WTC11 (cell line): ENCODE measurements around the gene EEF2K. TPM values are rescaled to one million over a fixed set of nuclear protein-coding genes. Genes with fewer than 3 reads are reported as not detected.
"Not testable (repeated sequence)": the region's sequence is repeated elsewhere in the genome, so short reads cannot be mapped to it uniquely, and the experiment has no call there.

Source experiments
- ATAC-seq: fragments of 200-7000 bp; cut with Tn5 transposase; 2 replicates; pipeline ENCODE4 v1.10.0; 2021; ENCODE audit warnings: mild to moderate bottlenecking, moderate library complexity
- CTCF ChIA-PET: fragments of 300-600 bp; sonication (Branson Sonifier 250); formaldehyde crosslinking; loops from one replicate; lab custom pipeline; 2021; ENCODE audit warnings: antibody characterized with exemption; lab: Charles Lee
- POLR2A ChIA-PET: fragments of 350-600 bp; sonication (Branson Sonifier 250); formaldehyde crosslinking; loops from one replicate; lab custom pipeline; 2021; ENCODE audit warnings: antibody characterized with exemption; lab: Charles Lee
- DNase-seq: peaks from one replicate; pipeline ENCODE4 v3.0.0; 2021; ENCODE audit warnings: low spot score
- H3K27ac Mint-ChIP-seq: 2 replicates; pipeline ENCODE4 v1.8.0; 2021; ENCODE audit warnings: mixed read lengths
- H3K27me3 Mint-ChIP-seq: 2 replicates; pipeline ENCODE4 v1.8.0; 2021; ENCODE audit warnings: low read depth, mild to moderate bottlenecking, moderate library complexity, mixed read lengths
- H3K36me3 Mint-ChIP-seq: 2 replicates; pipeline ENCODE4 v1.8.0; 2021; ENCODE audit warnings: mixed read lengths
- H3K4me1 Mint-ChIP-seq: 2 replicates; pipeline ENCODE4 v1.8.0; 2022; ENCODE audit warnings: mixed read lengths
- H3K4me3 Mint-ChIP-seq: 2 replicates; pipeline ENCODE4 v1.8.0; 2021; ENCODE audit warnings: mild to moderate bottlenecking, moderate library complexity, mixed read lengths
- H3K9me3 Mint-ChIP-seq: 2 replicates; pipeline ENCODE4 v1.8.0; 2021; ENCODE audit warnings: mixed read lengths
- FOXJ3 ChIP-seq: sonication (generic); formaldehyde crosslinking; IDR thresholded peaks from 2 replicates; pipeline ENCODE4 v1.9.0; 2021; ENCODE audit warnings: missing genetic modification reagents, mild to moderate bottlenecking, borderline replicate concordance
- MYBL2 ChIP-seq: sonication (generic); formaldehyde crosslinking; IDR thresholded peaks from 2 replicates; pipeline ENCODE4 v1.8.1; 2023; ENCODE audit warnings: mild to moderate bottlenecking, moderate library complexity, missing genetic modification reagents
- NFATC4 ChIP-seq: fragments of 250-450 bp; sonication (Bioruptor Pico); IDR thresholded peaks from 2 replicates; pipeline ENCODE4 v1.9.0; 2021; ENCODE audit warnings: mild to moderate bottlenecking
- RORB ChIP-seq: fragments of 250-450 bp; sonication (Bioruptor Pico); IDR thresholded peaks from 2 replicates; pipeline ENCODE4 v1.9.0; 2021; ENCODE audit warnings: mild to moderate bottlenecking
- SMAD3 ChIP-seq: sonication (generic); formaldehyde crosslinking; IDR thresholded peaks from 2 replicates; pipeline ENCODE4 v1.8.0; 2022; ENCODE audit warnings: missing genetic modification reagents, mild to moderate bottlenecking, borderline replicate concordance
- TEAD4 ChIP-seq: sonication (generic); formaldehyde crosslinking; IDR thresholded peaks from 2 replicates; pipeline ENCODE4 v1.8.0; 2022; ENCODE audit warnings: mild to moderate bottlenecking, missing genetic modification reagents
- TP53 ChIP-seq: sonication (generic); formaldehyde crosslinking; IDR thresholded peaks from 2 replicates; pipeline ENCODE4 v1.8.1; 2023; ENCODE audit warnings: mild to moderate bottlenecking, missing genetic modification reagents
- ZNF232 ChIP-seq: sonication (generic); formaldehyde crosslinking; IDR thresholded peaks from 2 replicates; pipeline ENCODE4 v1.8.0; 2022; ENCODE audit warnings: mild to moderate bottlenecking, missing genetic modification reagents
- ZNF396 ChIP-seq: fragments of 250-450 bp; sonication (Bioruptor Pico); IDR thresholded peaks from 2 replicates; pipeline ENCODE4 v1.8.0; 2021; ENCODE audit warnings: mild to moderate bottlenecking, moderate library complexity, borderline replicate concordance
- total RNA-seq: library from RNA; stranded (reverse); gene quantifications from 3 replicates; pipeline ENCODE4 v1.2.3, GENCODE V29; 2021
- TF ChIP-seq, protein P1 (sequence below): sonication (generic); formaldehyde crosslinking; IDR thresholded peaks from 2 replicates; pipeline ENCODE4 v1.8.1; 2023; ENCODE audit warnings: mild to moderate bottlenecking, missing genetic modification reagents
- TF ChIP-seq, protein P2 (sequence below): fragments of 200-600 bp; IDR thresholded peaks from 2 replicates; pipeline ENCODE4 v1.8.0; 2022; ENCODE audit warnings: antibody characterized with exemption
- TF ChIP-seq, protein P3 (sequence below): sonication (generic); formaldehyde crosslinking; conservative IDR thresholded peaks from 2 replicates; pipeline ENCODE4 v1.8.1; 2022; ENCODE audit warnings: mild to moderate bottlenecking, missing genetic modification reagents
- TF ChIP-seq, protein P4 (sequence below): sonication (generic); formaldehyde crosslinking; IDR thresholded peaks from 2 replicates; pipeline ENCODE4 v1.8.0; 2023; ENCODE audit warnings: mild to moderate bottlenecking, missing genetic modification reagents

Gene EEF2K
- total RNA-seq, 1 experiment from 2014 or later = 26.7 TPM

DNA sequence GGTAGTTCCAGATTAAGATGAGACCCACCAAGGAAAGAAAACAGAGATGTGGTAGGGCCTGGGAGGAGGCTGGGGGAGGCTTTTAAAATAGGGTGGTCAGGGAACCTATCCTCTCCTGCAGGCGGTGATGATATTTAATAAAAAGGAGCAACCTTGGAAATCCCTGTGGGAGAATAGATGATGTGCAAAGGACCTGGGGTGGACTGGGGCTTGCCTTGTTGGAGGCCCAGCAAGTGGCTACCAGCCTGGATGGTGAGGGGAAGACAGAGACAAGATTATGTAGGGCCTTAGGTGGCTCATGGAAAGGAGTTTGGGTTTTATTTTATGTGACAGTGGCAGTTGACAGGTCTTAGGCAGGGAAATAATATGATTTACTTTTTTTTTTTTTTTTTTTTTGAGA, 93.0 kb downstream of the EEF2K start (continued):
- TF ChIP-seq ZNF396 = no peak
- no peak for TF ChIP-seq FOXJ3
- no peak for TF ChIP-seq TP53
- TF ChIP-seq SMAD3 (CRISPR knock-in tag) = no peak
- TF ChIP-seq, protein P1, sequence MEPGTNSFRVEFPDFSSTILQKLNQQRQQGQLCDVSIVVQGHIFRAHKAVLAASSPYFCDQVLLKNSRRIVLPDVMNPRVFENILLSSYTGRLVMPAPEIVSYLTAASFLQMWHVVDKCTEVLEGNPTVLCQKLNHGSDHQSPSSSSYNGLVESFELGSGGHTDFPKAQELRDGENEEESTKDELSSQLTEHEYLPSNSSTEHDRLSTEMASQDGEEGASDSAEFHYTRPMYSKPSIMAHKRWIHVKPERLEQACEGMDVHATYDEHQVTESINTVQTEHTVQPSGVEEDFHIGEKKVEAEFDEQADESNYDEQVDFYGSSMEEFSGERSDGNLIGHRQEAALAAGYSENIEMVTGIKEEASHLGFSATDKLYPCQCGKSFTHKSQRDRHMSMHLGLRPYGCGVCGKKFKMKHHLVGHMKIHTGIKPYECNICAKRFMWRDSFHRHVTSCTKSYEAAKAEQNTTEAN (CRISPR knock-in tag) = no peak
- TF ChIP-seq ZNF232 (CRISPR knock-in tag) = no peak

DNA sequence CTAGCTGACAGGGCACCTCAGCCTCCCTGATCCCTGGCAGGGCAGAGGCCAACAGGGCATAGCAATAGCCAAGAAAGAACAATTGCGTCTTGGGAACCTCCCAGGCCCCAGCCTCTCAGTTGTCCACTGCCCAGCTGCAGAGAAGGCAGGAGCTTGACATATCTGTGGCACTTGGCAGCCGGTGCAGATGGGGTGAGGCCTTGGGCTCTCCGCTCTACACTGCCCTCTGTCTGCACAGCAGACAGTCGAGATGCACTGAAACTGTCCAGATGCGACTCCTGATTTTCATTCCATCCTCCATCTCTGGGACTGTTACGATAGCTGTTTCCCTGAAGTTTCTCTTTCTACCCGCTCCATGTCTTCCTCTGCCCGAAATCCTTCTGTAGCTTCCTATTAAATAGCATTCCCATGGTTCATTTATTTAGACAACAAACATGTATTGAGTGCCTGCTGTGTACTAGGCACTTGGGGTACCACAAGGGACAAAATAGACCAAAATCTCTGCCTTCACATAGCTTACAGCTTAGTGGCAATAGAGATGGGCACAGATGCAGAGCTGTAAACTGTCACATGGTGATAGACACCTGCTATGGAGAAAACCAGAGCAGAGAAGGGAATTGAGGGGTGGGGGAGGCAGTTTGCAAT, 94.5 kb downstream of the EEF2K start:
- H3K9me3 Mint-ChIP-seq = no peaks in the 10 kb centered on the region
- no peak for TF ChIP-seq RORB
- TF ChIP-seq, protein P2, sequence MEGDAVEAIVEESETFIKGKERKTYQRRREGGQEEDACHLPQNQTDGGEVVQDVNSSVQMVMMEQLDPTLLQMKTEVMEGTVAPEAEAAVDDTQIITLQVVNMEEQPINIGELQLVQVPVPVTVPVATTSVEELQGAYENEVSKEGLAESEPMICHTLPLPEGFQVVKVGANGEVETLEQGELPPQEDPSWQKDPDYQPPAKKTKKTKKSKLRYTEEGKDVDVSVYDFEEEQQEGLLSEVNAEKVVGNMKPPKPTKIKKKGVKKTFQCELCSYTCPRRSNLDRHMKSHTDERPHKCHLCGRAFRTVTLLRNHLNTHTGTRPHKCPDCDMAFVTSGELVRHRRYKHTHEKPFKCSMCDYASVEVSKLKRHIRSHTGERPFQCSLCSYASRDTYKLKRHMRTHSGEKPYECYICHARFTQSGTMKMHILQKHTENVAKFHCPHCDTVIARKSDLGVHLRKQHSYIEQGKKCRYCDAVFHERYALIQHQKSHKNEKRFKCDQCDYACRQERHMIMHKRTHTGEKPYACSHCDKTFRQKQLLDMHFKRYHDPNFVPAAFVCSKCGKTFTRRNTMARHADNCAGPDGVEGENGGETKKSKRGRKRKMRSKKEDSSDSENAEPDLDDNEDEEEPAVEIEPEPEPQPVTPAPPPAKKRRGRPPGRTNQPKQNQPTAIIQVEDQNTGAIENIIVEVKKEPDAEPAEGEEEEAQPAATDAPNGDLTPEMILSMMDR = peak; percentile 31; the same call in 1 of the 2 replicates
- H3K36me3 Mint-ChIP-seq = peaks cover 17% of the 10 kb centered on the region
- peak overlapping the region; percentile 76 for H3K27ac Mint-ChIP-seq
- DNase-seq (peak; percentile 57), ATAC-seq (peak; percentile 14)
- ChIA-PET CTCF (interaction anchor here (0.6 to 2.0 kb wide), 44 partner anchors 8 to 999 kb away, joined by 3 to 26 read pairs (median 4); partner anchors contain the start of gene EEF2K), POLR2A (no interaction called here)
- H3K4me1 Mint-ChIP-seq = peaks cover 26% of the 10 kb centered on the region
- H3K27me3 Mint-ChIP-seq = no peaks in the 10 kb centered on the region
- peak overlapping the region; percentile 26; the same call in 1 of the 2 replicates for H3K4me3 Mint-ChIP-seq

DNA sequence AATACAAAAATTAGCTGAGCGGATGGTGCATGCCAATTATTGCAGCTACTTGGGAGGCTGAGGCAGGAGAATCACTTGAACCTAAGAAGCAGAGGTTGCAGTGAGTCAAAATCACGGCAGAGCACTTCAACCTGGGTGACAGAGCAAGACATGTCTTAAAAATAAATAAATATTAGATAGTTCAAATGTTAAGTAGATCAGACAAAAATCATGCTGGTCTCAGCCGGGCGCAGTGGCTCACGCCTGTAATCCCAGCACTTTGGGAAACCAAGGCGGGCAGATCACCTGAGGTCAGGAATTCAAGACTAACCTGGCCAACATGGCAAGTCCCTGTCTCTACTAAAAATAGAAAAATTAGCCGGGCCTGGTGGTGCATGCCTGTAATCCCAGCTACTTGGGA, 95.3 kb downstream of the EEF2K start:
- H3K27ac Mint-ChIP-seq, DNase-seq, ATAC-seq, H3K4me3 Mint-ChIP-seq, H3K27me3 Mint-ChIP-seq, POLR2A ChIA-PET, H3K9me3 Mint-ChIP-seq: not testable (repeated sequence)
- Mint-ChIP-seq H3K36me3 (peaks cover 20% of the 10 kb centered on the region), H3K4me1 (peaks cover 23% of the 10 kb centered on the region)
- CTCF ChIA-PET = interaction anchor here (1.2 to 1.9 kb wide), 5 partner anchors 19 to 112 kb away, joined by 3 to 19 read pairs (median 9); no protein-coding TSS in a partner anchor

DNA sequence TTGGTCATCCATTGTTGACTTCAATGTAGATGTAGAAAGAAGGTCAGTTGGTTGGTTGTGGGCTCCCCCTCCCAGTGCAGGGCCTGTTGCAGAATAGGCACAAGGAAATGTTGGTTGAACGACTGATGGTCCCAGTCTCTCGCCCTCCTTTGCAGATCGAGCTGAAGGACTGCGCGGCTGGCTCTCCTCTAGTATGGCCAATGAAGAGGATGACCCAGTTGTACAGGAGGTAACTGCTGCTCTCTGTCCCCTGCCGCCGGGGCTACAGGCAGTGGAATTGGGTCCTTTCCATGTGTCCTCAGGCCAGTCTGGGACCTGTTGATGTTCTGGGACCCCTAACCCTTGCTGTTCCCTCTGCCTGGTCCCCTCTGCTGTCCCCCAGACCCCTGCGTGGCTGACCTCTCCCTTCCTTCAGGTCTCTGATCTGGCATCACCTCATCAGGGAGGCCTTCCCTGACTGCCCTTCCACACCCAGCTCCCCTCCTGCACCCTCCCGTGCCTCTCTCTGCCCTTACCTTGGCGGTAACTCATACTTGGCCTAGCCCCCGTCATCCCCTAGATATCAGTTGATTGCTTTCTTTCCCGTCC, 96.8 kb downstream of the EEF2K start:
- H3K27me3 Mint-ChIP-seq = no peaks in the 10 kb centered on the region
- no peak overlapping the region for H3K4me3 Mint-ChIP-seq
- ChIA-PET POLR2A (no interaction called here), CTCF (no interaction called here)
- DNase-seq = no peak
- H3K4me1 Mint-ChIP-seq = peaks cover 23% of the 10 kb centered on the region
- TF ChIP-seq NFATC4 (CRISPR knock-in tag) (no peak), ZNF232 (CRISPR knock-in tag) (no peak), MYBL2 (no peak), TEAD4 (no peak), TP53 (no peak)
- TF ChIP-seq, protein P3, sequence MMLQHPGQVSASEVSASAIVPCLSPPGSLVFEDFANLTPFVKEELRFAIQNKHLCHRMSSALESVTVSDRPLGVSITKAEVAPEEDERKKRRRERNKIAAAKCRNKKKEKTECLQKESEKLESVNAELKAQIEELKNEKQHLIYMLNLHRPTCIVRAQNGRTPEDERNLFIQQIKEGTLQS (CRISPR knock-in tag) = no peak
- TF ChIP-seq, protein P4, sequence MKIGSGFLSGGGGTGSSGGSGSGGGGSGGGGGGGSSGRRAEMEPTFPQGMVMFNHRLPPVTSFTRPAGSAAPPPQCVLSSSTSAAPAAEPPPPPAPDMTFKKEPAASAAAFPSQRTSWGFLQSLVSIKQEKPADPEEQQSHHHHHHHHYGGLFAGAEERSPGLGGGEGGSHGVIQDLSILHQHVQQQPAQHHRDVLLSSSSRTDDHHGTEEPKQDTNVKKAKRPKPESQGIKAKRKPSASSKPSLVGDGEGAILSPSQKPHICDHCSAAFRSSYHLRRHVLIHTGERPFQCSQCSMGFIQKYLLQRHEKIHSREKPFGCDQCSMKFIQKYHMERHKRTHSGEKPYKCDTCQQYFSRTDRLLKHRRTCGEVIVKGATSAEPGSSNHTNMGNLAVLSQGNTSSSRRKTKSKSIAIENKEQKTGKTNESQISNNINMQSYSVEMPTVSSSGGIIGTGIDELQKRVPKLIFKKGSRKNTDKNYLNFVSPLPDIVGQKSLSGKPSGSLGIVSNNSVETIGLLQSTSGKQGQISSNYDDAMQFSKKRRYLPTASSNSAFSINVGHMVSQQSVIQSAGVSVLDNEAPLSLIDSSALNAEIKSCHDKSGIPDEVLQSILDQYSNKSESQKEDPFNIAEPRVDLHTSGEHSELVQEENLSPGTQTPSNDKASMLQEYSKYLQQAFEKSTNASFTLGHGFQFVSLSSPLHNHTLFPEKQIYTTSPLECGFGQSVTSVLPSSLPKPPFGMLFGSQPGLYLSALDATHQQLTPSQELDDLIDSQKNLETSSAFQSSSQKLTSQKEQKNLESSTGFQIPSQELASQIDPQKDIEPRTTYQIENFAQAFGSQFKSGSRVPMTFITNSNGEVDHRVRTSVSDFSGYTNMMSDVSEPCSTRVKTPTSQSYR (CRISPR knock-in tag) = no peak
- no peaks in the 10 kb centered on the region for H3K9me3 Mint-ChIP-seq
- ATAC-seq = no peak
- peaks cover 27% of the 10 kb centered on the region for H3K36me3 Mint-ChIP-seq
- H3K27ac Mint-ChIP-seq = no peak overlapping the region
